ENCODE data around the gene SORCS2.

The SORCS2 gene

DNA sequence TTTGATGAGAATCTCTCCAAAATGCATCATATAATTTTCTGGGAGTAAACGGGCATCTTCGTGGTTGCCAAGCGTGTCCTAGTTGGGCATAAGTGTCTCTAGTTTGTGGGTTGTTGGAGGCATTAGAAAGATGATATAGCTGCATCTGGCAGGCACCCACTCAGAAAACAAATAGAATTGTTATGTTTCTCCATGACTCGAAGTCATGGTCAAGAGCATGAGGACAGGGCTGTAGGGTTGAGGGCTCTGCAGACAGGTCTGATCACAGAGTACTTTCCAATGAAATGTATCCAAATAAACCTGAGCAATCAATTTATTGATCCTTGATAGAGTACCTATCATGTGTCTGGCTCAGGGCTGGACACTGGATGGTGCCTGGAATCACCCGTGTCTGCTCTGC is 82.7 kb downstream of the SORCS2 start:
- DNase-seq, result no peak

DNA sequence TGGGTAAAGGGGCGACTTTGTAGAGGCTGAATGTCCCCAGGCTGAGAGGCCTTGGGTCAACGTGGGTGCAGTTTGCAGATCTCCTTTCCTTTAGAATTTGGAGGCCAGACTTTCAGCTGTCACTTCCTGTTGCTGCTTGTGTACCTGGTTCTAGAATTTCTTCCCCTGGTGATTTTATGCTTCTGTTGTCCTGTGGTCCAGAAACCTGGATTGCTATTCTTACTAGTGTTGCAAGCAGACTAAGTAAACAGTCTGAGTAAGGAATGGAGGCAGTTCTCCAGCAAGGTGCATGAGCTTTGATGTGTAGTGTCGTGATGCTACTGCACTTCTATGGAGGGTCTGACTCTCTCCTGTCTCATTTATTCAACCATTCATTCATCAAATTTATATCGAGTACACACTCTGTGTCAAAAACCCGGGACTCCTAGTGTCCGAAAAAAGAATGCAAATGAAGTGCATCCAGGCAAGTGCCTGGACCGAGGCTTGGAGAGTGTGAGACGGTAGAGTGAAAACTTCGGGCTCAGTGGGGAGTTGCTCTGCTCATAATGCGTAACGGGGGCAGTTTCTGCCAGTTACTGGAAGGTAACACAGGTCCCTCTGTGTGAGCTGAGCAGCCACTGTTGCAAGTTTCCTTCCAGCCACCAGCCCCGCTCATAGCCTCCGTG is 83.3 kb downstream of the SORCS2 start:
- DNase-seq, result no peak

DNA sequence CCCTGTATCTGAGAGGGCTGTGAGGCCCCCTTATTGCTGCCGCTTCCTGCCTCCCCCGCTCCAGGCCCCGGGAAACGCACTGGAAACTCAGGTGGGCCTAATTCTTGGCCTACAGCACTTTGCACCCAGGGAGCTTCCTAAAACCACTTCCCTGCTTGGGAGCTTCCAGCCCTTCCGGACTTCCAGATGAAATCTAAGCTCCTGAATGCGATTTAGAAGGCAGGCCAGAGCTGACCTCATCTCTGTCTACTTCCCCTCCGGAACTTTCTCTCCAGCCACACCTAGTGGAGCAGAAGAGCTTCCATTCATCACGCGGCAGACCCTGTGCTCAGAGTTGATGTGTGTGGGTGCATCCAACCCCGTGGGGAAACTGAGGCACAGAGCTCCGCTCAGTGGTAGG is 84.2 kb downstream of the SORCS2 start:
- no peak for DNase-seq

DNA sequence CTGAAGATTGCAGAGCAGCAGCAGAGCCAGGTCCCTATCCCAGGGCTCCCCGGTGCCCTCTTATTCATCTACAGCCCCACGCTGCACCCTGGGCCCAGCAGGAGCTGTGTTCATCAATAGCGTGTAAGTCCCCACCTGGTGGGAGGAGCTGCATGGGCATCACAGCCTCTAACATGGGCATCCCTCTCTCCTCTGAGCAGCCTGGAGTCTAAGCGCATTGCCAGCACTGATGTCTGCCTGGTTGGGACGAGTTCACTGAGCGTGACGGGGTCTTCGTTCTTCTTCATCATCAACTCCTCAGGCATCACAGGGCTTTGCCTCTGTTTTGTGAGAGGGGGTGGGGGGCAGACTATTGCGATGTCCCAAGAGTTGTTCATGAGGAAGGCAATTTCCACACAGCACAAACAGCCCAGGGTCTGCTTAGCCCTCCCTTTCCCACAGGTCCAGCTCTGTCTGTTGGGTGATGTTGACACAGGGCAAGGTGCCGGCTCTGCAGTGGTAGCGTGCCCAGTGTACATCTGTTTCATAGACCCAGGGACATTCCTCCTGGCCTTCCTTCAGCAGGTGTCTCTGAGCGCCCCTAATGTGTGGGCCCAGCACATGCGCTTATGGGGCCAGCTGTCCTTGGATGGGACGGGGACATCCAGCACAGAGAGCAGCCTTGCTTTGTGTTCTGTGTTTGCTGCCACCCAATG is 85.9 kb downstream of the SORCS2 start:
- DNase-seq, result no peak

DNA sequence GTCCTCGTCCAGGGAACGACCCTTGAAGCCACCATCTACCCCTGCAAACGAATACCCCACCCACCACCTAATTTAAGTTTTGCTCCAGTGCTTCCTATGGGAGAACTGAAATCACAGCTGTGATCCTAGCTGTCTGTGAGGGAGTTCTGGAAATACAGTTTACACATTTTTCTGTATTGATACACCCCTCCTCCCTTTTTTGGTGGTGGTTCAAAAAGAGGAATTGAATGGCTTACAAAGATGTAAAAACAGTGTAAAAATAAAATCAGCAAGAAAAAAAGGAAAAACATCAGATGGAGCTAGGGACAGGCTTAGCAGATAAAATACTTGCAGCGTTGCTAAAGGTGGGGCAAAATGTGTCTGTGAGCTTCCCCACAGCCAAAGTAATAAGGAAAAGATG is 86.6 kb downstream of the SORCS2 start:
- no peak for DNase-seq

DNA sequence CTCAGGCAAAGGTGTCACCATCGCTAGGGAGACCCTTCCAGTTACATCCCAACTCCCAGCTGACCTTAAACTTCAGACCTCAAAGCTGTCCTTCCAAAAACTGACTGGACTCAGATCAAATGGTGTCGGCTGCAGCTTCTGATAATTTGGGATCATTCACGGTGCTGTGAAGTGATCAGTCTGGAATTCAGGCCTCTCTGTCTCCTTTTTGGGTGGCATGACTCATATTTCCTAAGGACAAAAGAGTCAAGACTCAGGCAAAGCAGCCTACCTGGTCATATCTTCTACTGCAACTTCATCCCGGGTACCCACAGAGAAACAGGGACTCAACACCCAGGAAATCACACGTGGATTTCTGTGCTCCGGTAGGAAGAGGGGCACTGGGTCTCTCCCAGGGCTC is 87.6 kb downstream of the SORCS2 start:
- no peak for DNase-seq

DNA sequence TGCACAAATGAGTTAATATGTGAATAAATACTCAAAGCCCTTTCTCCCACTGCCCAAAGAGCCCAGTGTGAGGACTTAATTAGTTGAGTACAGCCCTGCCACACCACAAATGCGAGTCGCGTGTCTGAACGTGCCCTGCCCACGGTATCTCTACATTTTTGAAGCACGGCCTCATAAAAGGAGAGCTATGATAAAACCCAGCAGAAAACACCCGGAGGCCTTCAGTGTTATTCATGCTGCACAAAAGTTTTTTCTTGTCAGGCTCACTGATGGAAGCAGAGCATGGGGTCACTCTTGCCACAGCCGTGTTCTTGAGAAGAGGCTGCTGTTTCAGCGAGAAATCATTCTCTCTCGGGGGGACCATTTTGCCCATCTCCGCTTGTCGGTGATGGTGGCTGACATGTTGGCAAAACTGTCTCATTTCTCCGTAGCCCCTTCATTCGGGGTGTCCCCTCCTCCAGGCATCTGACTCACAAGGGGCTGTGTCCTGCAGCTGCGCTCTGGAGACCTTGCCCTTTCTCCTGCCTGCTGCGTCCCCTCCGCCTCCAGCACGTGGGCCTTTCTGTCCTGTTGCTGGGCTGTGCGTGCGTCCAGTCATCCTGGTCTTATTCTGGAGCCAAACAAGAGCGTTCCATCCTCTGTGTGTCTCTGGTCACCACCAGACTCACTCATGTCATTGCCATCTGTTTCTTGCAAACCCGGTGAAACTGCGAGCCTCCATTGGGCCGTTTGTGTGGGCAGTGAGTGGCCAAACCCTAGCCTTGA is 88.8 kb downstream of the SORCS2 start:
- DNase-seq, result no peak

DNA sequence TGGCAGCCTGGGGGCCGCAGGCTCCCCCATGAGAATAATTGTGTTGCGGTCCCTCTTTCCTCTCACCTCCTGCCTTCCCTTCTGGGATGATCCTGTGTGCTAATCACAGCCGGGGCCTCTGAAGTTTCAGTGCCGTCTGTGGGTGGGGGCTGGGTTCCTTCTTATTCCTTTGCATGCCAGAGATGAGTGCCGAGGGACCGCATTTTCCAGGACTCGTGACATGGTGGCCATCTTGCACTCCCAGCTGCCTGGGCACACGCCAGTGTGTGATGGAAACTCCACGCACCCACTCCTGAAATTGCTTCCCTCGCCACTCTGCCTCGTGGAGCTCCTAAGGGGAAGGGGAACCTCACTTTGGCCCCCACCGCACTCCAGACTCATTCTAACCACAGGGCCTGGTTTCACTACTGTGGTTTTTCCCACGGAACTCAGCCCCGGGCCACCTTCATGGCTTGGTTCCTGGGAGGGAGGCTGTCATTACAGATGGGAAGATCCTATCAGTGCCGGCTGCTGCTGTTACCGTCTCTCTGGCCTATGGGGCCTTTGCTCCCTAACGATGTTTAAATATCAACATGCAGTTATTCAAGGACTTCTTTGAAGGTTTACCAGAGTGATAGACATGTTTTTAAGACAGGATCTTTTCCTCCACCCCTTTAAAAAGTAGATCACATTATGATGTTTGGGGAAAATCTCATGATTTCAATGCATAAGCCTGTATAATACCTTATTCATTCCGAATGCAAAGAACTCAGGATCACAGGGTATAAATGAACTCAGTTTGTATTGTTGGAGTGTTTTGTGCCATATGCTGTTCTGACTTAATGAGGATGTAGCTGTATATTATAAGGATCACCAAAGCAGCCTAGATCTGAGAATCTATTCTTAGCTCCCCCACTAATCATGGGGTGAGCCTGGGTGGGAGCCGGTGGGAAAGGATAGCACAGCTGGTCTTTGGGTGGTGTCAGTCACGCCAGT is 89.6 kb downstream of the SORCS2 start:
- no peak for DNase-seq

DNA sequence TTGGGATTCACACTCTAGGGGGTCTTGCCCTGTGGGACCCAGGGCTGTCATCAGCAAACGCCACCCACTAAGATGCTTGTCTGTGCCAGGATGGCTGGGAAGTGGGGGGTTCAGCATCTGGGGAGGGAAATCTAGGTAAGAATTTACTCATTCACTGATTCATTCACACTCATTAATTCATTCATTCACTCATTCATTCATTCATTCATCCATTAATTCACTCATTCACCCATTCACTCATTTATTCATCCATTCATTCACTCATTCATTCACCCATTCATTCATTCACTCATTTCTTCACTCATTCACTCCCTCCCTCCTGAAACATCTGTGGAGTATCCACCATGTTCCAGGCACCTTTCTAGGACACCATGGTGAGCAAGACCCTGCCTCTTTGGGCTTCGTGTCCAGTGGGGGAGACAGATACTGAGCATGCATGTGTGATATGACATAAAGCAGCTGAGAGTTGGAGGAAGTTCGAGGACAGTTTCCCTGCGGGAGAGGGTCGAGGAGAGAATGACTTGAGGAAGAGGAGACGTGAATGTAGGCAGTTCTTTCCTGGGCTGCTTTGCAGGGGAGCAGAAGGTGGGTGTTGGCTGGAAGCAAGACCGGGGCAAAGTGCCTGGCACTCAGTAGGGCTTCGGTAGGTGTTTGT is 90.6 kb downstream of the SORCS2 start:
- no peak for DNase-seq

DNA sequence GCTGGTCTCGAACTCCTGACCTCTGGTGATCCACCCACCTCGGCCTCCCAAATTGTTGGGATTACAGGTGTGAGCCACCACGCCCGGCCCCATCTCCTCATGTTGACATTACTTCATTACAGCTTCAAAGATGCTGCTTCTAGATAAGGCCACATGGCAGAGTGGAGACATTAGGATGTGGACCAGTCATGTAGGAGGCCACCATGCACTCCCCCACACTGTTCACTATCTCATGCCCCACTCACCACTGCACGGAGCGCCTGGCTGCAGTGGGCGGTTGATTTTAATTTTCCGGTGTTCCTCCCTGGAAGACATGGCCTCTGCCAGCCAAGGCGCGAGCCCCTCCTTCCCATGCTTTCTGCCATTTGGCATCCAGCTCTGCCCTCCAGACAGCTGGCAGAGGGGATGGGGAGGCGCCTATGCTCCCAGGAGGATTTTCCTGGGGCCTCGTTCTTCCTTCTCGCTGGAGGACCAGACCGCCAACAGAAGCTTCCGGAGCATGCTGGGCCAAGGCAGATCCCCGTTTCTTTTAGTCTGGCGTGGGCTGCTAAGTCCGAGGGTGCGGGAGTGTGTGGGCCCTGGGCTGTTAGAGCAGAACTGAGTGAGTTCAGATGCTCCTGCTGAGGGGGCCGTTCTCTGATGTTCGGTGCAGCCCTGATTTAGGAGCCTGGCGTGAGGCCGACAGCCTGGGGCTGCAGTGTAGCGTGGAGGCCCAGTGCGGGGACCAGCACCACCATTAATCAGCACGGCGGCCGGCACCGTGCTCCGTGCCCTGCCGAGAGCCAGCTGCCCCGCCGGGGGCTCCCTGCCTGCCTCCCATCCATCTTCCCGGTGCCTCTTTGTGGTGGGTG is 93.1 kb downstream of the SORCS2 start:
- DNase-seq, result no peak

DNA sequence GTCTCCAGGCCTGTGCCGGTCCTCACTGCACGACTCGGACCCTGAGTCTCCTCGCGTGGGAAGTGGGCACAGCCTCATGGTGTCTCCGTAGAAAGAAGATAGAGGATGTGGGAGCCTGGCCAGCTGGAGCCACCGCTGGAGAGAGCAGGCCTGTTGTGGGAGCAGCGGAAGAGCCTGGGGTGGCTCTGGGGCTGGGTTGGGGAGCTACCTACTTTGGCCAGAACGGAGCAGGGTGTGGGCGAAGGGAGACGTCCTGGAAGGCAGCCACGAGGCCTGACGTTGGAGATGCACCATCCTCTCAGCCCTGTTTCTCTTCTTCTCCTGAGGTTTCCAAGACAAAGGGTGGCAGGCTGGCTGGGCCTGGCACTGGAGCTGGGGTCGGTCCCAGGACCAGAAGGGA is 93.8 kb downstream of the SORCS2 start:
- no peak for DNase-seq

DNA sequence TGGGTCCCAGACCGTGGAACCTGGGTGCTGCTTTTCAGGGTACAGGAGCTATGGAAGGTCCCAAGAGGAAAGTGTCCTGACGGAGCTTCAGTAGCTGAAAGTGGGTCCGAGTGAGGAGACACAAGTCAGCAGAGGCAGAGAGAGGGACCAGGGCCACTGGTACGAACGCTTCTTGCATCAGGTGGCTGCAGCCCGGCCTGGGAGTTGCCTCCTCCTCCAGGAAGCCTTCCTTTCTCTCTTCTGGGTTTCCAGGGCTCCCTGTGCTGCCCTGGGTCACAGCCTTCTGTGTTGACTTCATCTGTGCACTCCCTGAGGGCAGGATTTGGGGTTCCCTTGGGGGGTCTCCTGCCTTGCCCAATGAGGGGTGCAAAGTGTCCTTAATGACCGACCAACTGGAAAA is 94.5 kb downstream of the SORCS2 start:
- DNase-seq, result no peak

DNA sequence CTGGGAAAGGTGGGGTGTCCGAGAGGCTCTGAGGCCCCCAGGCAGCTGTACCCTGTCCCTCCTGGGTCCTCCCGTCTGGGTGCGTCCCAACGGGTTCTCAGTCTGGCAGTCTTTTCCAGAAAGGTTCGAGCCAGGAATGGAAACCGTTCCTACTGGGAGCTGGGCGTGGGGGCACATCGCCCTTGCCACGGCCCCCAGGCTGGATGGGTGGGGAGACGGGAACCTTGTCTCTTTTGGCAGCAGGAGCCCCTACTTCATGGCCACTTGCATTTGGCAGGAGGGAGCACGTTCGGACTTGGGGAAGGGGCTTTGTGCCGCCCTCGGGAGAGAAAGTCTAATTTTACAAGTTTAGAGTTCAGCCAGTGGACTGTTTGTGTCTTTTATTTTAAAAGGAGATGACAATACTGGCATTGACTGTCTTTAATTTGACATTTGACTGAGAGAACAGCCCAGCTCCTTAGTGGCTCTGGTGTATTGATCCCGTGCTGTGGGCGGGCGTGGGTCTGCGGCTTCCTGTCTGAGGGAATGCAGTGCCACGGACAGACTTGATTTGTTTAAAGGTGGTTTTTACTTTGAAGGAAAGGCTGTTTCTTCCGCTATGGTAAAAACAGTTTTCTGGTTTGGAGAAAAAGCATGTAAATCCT is 95.1 kb downstream of the SORCS2 start:
- no peak for DNase-seq

DNA sequence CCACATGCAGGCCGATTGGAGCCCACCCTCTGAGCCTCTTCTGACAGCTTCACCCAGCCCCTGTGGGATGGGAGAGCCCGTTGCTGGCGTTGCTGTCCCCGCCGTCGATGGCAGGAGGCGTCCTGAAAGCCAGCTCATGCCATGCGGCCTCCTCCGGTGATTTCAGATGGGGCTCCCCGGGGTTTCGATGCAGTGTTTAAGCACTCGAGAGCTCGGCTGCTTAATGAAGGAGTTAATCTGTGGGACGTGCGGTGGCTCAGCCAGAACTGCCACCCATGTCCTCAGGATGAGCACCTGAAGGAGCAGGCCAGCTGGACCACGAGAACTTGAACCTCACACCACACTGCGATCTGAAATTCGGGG is 95.6 kb downstream of the SORCS2 start:
- no peak for DNase-seq

DNA sequence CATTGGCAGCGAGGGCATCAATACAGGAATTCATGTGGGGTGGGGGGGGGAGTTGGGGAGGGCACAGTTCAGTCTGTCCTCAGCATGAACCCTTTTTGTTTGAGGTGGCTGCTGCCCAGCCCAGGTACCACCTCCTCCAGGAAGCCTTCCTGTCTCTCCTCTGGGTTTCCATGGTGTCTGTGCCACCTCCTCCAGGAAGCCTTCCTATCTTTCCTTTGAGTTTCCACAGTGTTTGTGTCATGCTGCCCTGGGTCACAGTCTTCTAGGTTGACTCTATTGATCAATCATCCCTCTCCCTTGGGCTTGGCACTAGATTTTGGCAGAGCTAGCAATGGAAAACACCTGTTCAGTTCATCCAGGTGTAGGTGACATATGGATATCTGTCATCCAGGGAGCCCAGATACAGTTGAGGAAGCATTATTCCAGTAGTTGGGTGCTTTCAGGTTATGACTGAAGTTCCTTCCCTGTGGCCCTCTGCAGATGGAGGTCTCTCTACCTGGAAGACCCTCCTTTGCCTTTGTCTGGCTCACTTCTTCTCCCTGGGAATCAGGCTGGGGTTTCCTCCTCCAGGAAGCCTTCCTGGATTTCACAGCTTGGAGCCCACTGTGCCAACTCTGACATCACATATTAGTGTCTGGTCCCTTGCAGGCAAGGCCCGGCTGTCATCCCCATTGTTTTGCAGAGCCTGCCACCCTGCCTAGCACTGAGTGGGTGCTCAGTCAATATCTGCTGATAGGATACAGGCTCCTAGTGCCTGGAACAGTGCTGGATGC is 96.6 kb downstream of the SORCS2 start:
- DNase-seq, result no peak

DNA sequence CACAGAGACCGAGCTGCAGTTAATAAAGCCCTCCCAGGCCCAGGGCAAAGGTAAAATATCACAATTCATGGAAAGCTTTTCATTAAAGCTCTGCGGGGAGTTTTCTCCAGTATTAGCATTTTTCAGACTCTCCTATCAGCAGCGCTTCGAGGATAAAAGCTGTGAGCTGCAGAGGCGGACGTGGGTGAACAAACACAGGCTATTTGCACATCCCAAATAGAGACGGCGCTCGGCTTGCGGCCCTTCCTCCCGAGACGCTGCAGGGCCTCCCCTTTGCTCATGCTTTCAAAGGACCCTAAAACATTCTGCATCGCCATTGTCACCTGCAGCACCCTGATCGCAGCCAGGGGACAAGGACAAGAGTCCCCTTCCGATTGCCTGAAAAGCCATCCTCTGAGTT is 97.3 kb downstream of the SORCS2 start:
- no peak for DNase-seq

DNA sequence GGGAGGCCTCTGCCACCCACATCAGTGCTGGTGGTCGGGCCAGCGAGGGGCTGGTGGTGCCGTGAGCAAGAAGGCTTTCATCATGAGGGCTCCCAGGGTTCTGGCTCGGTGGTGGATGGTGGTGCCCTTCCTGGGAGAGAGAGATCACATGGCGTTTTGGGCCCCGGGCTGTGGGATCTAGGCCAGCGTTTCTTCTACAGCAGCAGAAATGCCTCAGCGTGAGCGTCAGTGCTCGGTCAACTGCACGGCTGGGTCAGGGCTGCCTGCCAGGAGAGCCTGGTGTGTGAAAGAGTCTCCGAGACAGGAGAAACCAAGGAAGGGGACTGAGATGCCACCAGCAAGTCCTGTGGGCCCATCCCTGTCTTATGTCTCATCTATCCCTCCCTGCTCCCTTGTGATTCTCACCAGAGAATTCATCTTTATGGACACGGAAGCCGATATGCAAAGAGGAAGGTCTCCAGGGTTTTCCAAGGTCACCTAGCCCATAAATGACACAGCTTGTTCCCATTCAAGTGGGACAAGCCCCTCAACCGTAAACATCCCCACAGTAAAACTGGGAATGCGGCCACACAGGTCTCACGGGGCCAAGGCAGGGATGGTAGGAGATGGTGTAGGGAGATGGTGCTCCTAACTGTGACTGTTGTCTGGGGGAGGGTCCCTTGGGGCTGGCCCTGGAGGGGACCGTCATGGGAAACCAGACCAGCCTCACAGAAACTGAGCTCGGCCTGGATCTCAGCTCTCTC is 99.2 kb downstream of the SORCS2 start:
- no peak for DNase-seq

DNA sequence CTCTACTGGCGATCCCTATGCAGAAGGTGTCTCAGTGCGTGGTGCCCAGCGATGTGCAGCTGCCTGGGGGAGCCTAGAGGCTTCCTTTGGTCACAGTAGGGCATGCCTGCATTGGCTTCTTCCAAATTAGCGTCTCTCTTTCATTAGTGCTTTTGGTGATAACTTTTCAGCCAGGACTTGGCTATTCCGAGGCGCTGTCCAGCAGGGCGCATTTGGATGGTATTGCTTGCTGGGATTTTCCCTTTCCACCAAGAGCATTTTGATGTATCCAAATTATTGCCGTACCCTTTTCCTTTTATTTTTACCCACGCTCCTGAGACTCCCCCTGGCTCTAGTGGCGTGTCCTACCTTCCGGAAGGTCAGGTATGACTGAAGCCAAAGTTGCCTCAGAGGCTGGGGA is 101.4 kb downstream of the SORCS2 start:
- no peak for DNase-seq

DNA sequence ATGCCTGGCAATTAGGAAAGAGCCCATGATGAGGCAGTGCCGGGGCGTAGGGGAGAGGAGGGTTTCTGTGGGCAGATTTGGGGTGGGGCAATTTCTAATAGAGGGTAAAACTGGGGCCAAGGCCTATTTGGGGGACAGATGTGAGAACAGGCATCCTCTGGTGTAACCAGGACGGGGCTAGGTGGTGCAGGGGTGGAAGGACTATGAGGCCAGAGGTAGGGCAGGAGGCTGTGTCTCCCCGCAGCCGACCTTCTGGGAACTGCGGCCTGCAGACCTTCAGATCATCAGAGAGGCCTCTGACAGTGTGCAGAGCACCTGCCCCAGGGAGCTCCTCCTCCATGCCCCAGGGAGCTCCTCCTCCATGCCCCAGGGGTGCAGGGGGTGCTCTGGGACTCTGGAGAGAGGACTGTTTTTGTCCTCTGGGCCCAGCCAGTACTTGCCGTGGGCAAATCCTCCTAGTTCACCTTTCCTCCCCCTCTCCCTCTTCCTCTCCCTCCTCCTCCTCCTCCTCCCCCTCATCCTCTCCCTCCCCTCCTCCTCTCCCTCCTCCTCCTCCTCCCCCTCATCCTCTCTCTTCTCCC is 101.9 kb downstream of the SORCS2 start:
- no peak for DNase-seq

Data from activated CD8-positive, alpha-beta memory T cell treated with anti-CD3 and anti-CD28 coated beads, Interleukin-2, amount 50 U/mL, for 48 hours (primary cell).